HepG2 (cell line): ENCODE results near the gene ROBO2. TPM values are rescaled to one million over a fixed set of nuclear protein-coding genes. Genes with fewer than 3 reads are reported as not detected.
A peak's percentile ranks its signal among the peaks of the same experiment; 100 is the strongest.

Experiments used
- ATAC-seq: fragments of 200-7000 bp; cut with Tn5 transposase; 3 replicates; pipeline ENCODE4 v1.9.1; 2020; ENCODE audit warnings: mild to moderate bottlenecking, moderate library complexity
- BruUV-seq: library from RNA; stranded (reverse); fragments of 400-500 nt; replicated peaks from 2 replicates; lab custom pipeline; 2021; lab: Mats Ljungman, UMichigan
- CTCF ChIA-PET: fragments of 300-600 bp; formaldehyde crosslinking; extraction: SDS; loops from one replicate; lab custom pipeline; 2021; ENCODE audit warnings: low total read pairs, inconsistent platforms, low intra/inter-chr PET ratio; lab: Yijun Ruan, JAX
- POLR2A ChIA-PET: fragments of 350-600 bp; sonication (Branson Sonifier 250); formaldehyde crosslinking; loops from one replicate; lab custom pipeline; 2020; ENCODE audit warnings: antibody characterized with exemption, inconsistent platforms; lab: Yijun Ruan, JAX
- DNase-seq: peaks from one replicate; pipeline ENCODE4 v3.0.0-alpha.2; 2015; ENCODE audit warnings: low spot score
- FAIRE-seq: peaks from 3 replicates; lab custom pipeline; 2011; peaks lifted over from hg19 to GRCh38; lab: Jason Lieb, UNC
- H2AFZ ChIP-seq: one replicate; pipeline ENCODE4 v1.6.1; 2011; ENCODE audit warnings: low read length, inconsistent platforms
- H3K27ac ChIP-seq: fragments of 300-600 bp; 3 replicates; pipeline ENCODE4 v1.8.0; 2011; ENCODE audit warnings: mixed run types, mild to moderate bottlenecking, mixed read lengths, low read length, inconsistent platforms; ENCODE audit not compliant: insufficient read depth; ENCODE audit errors: extremely low read length
- H3K27me3 ChIP-seq, 2 experiments: fragments of 200-600 bp in 1 of 2; 2 replicates in 1 of 2; 3 replicates in 1 of 2; pipeline versions ENCODE4 v1.6.0 to v1.8.0; 2011; ENCODE audit warnings: low read length in 2 of 2, mild to moderate bottlenecking in 2 of 2, moderate library complexity in 2 of 2, inconsistent platforms in 1 of 2; ENCODE audit not compliant: insufficient read depth in 2 of 2, control insufficient read depth in 1 of 2
- H3K36me3 ChIP-seq, 2 experiments: fragments of 200-600 bp in 1 of 2; replicated peaks in 1 of 2; 2 replicates in 1 of 2; 3 replicates in 1 of 2; pipeline versions ENCODE4 v1.5.1 to v1.8.0; 2011; ENCODE audit warnings: low read length in 2 of 2, inconsistent platforms in 1 of 2; ENCODE audit not compliant: insufficient read depth in 2 of 2, control insufficient read depth in 1 of 2
- H3K4me1 ChIP-seq: 2 replicates; pipeline ENCODE4 v1.5.1; 2012; ENCODE audit warnings: low read length, inconsistent platforms; ENCODE audit not compliant: insufficient read depth
- H3K4me2 ChIP-seq: 2 replicates; pipeline ENCODE4 v1.6.0; 2011; ENCODE audit warnings: low read depth, low read length, inconsistent platforms
- H3K4me3 ChIP-seq, 3 experiments: fragments of 200-600 bp in 1 of 3; sonication (generic), shearing (Covaris generic) in 1 of 3; replicated peaks in 1 of 3; 2 replicates each; pipeline ENCODE4 v1.5.1; 2011 to 2016; ENCODE audit warnings: low read length in 3 of 3, inconsistent platforms in 2 of 3, low read depth in 2 of 3, mild to moderate bottlenecking in 2 of 3, control low read depth in 1 of 3, mixed read lengths in 1 of 3; ENCODE audit not compliant: insufficient read depth in 1 of 3
- H3K79me2 ChIP-seq: one replicate; pipeline ENCODE4 v1.6.1; 2011; ENCODE audit warnings: low read length, inconsistent platforms; ENCODE audit not compliant: insufficient read depth
- H3K9ac ChIP-seq: 2 replicates; pipeline ENCODE4 v1.6.0; 2011; ENCODE audit warnings: mild to moderate bottlenecking, low read depth, low read length, inconsistent platforms; ENCODE audit not compliant: insufficient read depth
- H3K9me3 ChIP-seq: 2 replicates; pipeline ENCODE4 v1.5.1; 2012; ENCODE audit warnings: mild to moderate bottlenecking, low read length
- H4K20me1 ChIP-seq: 2 replicates; pipeline ENCODE4 v1.6.0; 2011; ENCODE audit warnings: inconsistent platforms, mild to moderate bottlenecking, low read length, moderate library complexity; ENCODE audit not compliant: insufficient read depth
- AGO2 ChIP-seq: fragments of 200-400 bp; formaldehyde crosslinking; optimal IDR thresholded peaks from 2 replicates; pipeline ENCODE3; 2017; ENCODE audit warnings: mild to moderate bottlenecking, low read depth, low read length, moderate library complexity
- FOSL1 ChIP-seq: sonication (generic); formaldehyde crosslinking; IDR thresholded peaks from 2 replicates; pipeline ENCODE4 v1.9.0; 2021; ENCODE audit warnings: missing genetic modification reagents, borderline replicate concordance
- HNRNPH1 ChIP-seq: fragments of 200-400 bp; formaldehyde crosslinking; optimal IDR thresholded peaks from 2 replicates; pipeline ENCODE3; 2017; ENCODE audit warnings: mild to moderate bottlenecking, low read depth, low read length
- HOMEZ ChIP-seq: IDR thresholded peaks from 2 replicates; pipeline ENCODE4 v1.6.1; 2016; ENCODE audit warnings: low read depth
- MTF1 ChIP-seq: sonication (generic); formaldehyde crosslinking; IDR thresholded peaks from 2 replicates; pipeline ENCODE4 v1.5.0; 2020; ENCODE audit warnings: missing genetic modification reagents
- REPIN1 ChIP-seq: sonication (generic); formaldehyde crosslinking; IDR thresholded peaks from 2 replicates; pipeline ENCODE4 v1.8.0; 2022; ENCODE audit warnings: missing genetic modification reagents, low read depth, mild to moderate bottlenecking, borderline replicate concordance
- RFX3 ChIP-seq: IDR thresholded peaks from 2 replicates; pipeline ENCODE4 v1.6.1; 2016; ENCODE audit warnings: missing biosample characterization, missing genetic modification reagents
- SALL1 ChIP-seq: sonication (generic); formaldehyde crosslinking; IDR thresholded peaks from 2 replicates; pipeline ENCODE4 v1.8.0; 2022; ENCODE audit warnings: mild to moderate bottlenecking, missing genetic modification reagents
- SALL2 ChIP-seq: sonication (generic); formaldehyde crosslinking; IDR thresholded peaks from 2 replicates; pipeline ENCODE4 v1.8.1; 2023; ENCODE audit warnings: mild to moderate bottlenecking, missing genetic modification reagents, inconsistent platforms
- SP2 ChIP-seq: sonication (generic); formaldehyde crosslinking; IDR thresholded peaks from 2 replicates; pipeline ENCODE4 v1.5.1; 2020; ENCODE audit warnings: mild to moderate bottlenecking, missing genetic modification reagents
- SRF ChIP-seq: IDR thresholded peaks from 2 replicates; pipeline ENCODE4 v1.6.1; 2011; ENCODE audit warnings: mild to moderate bottlenecking, low read depth, low read length, moderate library complexity
- TMF1 ChIP-seq: sonication (generic); formaldehyde crosslinking; IDR thresholded peaks from 2 replicates; pipeline ENCODE4 v1.8.1; 2022; ENCODE audit warnings: low read depth, missing genetic modification reagents
- ZNF180 ChIP-seq: sonication (generic); formaldehyde crosslinking; IDR thresholded peaks from 2 replicates; pipeline ENCODE4 v1.4.0; 2020; ENCODE audit warnings: low read depth, missing genetic modification reagents, borderline replicate concordance
- ZNF225 ChIP-seq: sonication (generic); formaldehyde crosslinking; IDR thresholded peaks from 2 replicates; pipeline ENCODE4 v1.4.0; 2020; ENCODE audit warnings: mild to moderate bottlenecking, missing genetic modification reagents
- ZNF598 ChIP-seq: sonication (generic); formaldehyde crosslinking; IDR thresholded peaks from 2 replicates; pipeline ENCODE4 v1.5.1; 2020; ENCODE audit warnings: mild to moderate bottlenecking, missing genetic modification reagents, borderline replicate concordance
- ZNF749 ChIP-seq: sonication (generic); formaldehyde crosslinking; IDR thresholded peaks from 2 replicates; pipeline ENCODE4 v1.8.0; 2022; ENCODE audit warnings: mild to moderate bottlenecking, missing genetic modification reagents, moderate library complexity, borderline replicate concordance
- in situ Hi-C: cut with HindIII; loops from 2 replicates; pipeline ENCODE4 v1.10.0; 2017; ENCODE audit warnings: low pct_unique_long_range_greater_than_20kb; ENCODE audit not compliant: extremely low pct_ligation_motif_present
- intact Hi-C: fragments of 100-400 bp; cut with micrococcal nuclease; formaldehyde crosslinking; loops from one replicate; pipeline ENCODE4 v1.10.0; 2022; ENCODE audit not compliant: unreplicated experiment
- polyA plus RNA-seq, 8 experiments: library from polyadenylated mRNA; depleted of rRNA in 3 of 8; stranded (reverse) in 7 of 8; unstranded in 1 of 8; fragments of >200 nt; fragmentation: Illumina TruSeq in 4 of 8; extraction: Trizol in 4 of 8; gene quantifications; 2 replicates each; pipeline versions ENCODE4 v1.2.1 to v1.2.3, GENCODE V29; 2011 to 2016; ENCODE audit warnings: low read depth in 4 of 8, missing spikeins in 1 of 8, mixed read lengths in 1 of 8; ENCODE audit not compliant: insufficient read depth in 1 of 8
- total RNA-seq, 5 experiments: library from RNA; depleted of rRNA; stranded (reverse); fragments of >200 nt; fragmentation: Illumina TruSeq; extraction: Trizol; gene quantifications; 2 replicates each; pipeline ENCODE4 v1.2.3, GENCODE V29; 2016; ENCODE audit warnings: low read depth in 1 of 5

The ROBO2 gene
- total and polyA plus RNA-seq, 2 of the 13 experiments (the other 11 are each of a cell fraction or from before 2014, with no cell fraction given), result not detected

GRCh38 chr3:77323626-77324025 lies 283.7 kb downstream of the ROBO2 start:
- in situ Hi-C loops, result no loop called here
- Histone ChIP-seq H4K20me1 (no peaks in the 10 kb centered on the region), H3K4me3 (no peak overlapping the region), H3K36me3 (no peaks in the 10 kb centered on the region), H3K27me3 (no peaks in the 10 kb centered on the region), H3K9me3 (no peaks in the 10 kb centered on the region), H3K9ac (no peak overlapping the region), H2AFZ (no peak overlapping the region), H3K4me2 (no peak overlapping the region), H3K79me2 (no peaks in the 10 kb centered on the region), H3K27ac (no peak overlapping the region), H3K4me1 (peaks cover 26% of the 10 kb centered on the region)
- FAIRE-seq (no peak), DNase-seq (peak; percentile 21), ATAC-seq (no peak)
- POLR2A ChIA-PET, result no interaction called here
- intact Hi-C loops, result loop anchor here (10.0 kb wide), 1 partner anchor 1711 kb away; no protein-coding TSS in a partner anchor
- BruUV-seq, result no TSS peak
- CTCF ChIA-PET, result no interaction called here
- no peak for TF ChIP-seq TMF1 (CRISPR knock-in tag)
- TF ChIP-seq AGO2, result no peak
- TF ChIP-seq SALL1, result no peak
- TF ChIP-seq MTF1 (CRISPR knock-in tag), result no peak
- no peak for TF ChIP-seq ZNF180 (CRISPR knock-in tag)
- no peak for TF ChIP-seq ZNF225 (CRISPR knock-in tag)
- TF ChIP-seq SALL2 (CRISPR knock-in tag), result no peak
- TF ChIP-seq SP2 (CRISPR knock-in tag), result no peak
- no peak for TF ChIP-seq ZNF749 (CRISPR knock-in tag)
- no peak for TF ChIP-seq REPIN1 (CRISPR knock-in tag)
- TF ChIP-seq SRF, result no peak
- TF ChIP-seq HNRNPH1, result no peak
- no peak for TF ChIP-seq ZNF598 (CRISPR knock-in tag)
- no peak for TF ChIP-seq RFX3 (CRISPR knock-in tag)
- TF ChIP-seq FOSL1 (CRISPR knock-in tag), result no peak
- TF ChIP-seq HOMEZ (CRISPR knock-in tag), result no peak
